Peyer's patch (tissue), 4 donors: Measurements from ENCODE around the gene BANK1.

Source experiments
- CTCF ChIP-seq, 6 experiments: fragments of 450-650 bp in 4 of 6; fragments of 200-600 bp in 2 of 6; sonication (generic) in 1 of 6; IDR thresholded peaks; one replicate each; pipeline ENCODE4 v1.5.1; 2017 to 2019; ENCODE audit warnings: antibody characterized with exemption in 6 of 6, mild to moderate bottlenecking in 3 of 6, moderate library complexity in 1 of 6
- POLR2A ChIP-seq, 2 donors: fragments of 450-650 bp; IDR thresholded peaks; one replicate each; pipeline ENCODE4 v1.5.1; 2017; ENCODE audit warnings: antibody characterized with exemption in 2 of 2, mild to moderate bottlenecking in 2 of 2, moderate library complexity in 2 of 2

GRCh38 chr4:101774807-101775206 is 15.7 kb upstream of the BANK1 start:
- TF ChIP-seq CTCF (IDR thresholded peaks at IDR 0.05) (no peak), POLR2A (IDR thresholded peaks at IDR 0.05) (no peak)
